Measurements from ENCODE around the gene NME3.

The NME3 gene

GRCh38 chr16:1768767-1769401 is 2.5 kb downstream of the NME3 start:
- DNase-seq (ENCODE audit: low read depth, low spot score) = no peak

DNA sequence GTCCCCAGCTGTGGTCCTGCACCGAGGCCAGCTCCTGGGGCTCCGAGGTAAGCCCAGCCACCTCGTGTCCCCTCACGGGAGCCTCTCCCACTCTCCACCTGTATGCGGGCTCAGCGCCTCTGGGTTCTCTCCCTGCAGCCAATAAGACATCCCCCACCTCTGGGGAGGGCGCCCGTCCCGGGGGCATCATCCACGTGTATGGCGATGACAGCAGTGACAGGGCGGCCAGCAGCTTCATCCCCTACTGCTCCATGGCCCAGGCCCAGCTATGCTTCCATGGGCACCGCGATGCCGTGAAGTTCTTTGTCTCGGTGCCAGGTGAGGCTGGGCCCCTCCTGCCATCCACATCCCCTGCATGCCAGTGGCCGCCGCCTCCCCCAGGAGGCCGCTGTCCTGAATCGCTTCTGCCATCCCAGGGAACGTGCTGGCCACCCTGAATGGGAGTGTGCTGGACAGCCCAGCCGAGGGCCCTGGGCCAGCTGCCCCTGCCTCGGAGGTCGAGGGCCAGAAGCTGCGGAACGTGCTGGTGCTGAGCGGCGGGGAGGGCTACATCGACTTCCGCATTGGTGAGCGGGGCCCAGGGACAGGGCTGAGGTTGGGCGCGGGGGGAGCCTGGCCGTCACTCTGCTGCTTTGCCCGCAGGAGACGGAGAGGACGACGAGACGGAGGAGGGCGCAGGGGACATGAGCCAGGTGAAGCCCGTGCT is 3.1 kb downstream of the NME3 start:
- no peak for DNase-seq (ENCODE audit: low read depth, low spot score)

DNA sequence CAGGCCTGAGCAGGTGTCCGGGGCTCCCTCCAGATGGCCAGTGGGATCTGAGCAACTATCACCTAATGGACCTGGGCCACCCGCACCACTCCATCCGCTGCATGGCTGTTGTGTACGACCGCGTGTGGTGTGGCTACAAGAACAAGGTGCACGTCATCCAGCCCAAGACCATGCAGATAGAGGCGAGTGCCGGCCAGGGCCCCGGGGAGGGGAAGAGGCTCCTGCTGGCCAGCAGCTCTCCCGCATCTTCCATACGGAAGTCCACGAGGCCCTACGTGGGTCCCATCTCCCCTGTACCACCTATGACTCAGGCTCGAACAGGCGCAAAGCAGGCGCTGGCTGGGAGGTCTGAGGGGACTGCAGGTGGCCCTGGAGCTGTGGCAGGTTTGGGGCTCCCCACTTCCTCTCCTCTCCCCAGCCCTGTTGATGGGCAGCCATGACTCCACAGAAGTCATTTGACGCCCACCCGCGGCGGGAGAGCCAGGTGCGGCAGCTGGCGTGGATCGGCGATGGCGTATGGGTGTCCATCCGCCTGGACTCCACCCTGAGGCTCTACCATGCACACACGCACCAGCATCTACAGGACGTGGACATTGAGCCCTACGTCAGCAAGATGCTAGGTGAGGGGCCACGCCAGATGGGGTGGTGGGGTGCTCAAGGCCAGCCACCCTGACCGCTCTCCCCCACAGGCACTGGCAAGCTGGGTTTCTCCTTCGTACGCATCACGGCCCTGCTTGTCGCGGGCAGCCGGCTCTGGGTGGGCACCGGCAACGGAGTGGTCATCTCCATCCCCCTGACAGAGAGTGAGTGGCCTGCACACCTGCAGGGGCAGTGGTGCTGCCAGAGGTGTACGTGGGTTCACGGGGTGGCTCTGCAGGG is 4.0 kb downstream of the NME3 start:
- DNase-seq (ENCODE audit: low read depth, low spot score) = no peak

GRCh38 chr16:1766701-1767100 is 4.6 kb downstream of the NME3 start:
- DNase-seq (ENCODE audit: low read depth, low spot score) = no peak

DNA sequence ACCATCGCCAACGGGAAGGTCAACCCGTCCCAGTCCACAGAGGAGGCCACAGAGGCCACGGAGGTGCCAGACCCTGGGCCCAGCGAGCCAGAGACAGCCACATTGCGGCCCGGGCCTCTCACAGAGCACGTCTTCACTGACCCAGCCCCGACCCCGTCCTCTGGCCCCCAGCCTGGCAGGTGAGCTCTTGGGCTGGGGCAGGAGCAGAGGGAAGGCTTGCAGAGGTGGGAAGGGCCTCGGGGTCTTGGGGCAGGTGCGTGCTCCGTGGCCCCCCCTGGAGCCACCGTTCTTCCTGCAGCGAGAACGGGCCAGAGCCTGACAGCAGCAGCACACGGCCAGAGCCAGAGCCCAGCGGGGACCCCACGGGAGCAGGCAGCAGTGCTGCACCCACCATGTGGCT is 5.1 kb downstream of the NME3 start:
- no peak for DNase-seq (ENCODE audit: low read depth, low spot score)

- DNase-seq (ENCODE audit: low read depth, low spot score) = no peak
Measured at GRCh38 chr16:1765826-1766225, 5.5 kb downstream of the NME3 start.

- no peak for DNase-seq (ENCODE audit: low read depth, low spot score)
Measured at GRCh38 chr16:1764971-1765370, 6.4 kb downstream of the NME3 start.

DNA sequence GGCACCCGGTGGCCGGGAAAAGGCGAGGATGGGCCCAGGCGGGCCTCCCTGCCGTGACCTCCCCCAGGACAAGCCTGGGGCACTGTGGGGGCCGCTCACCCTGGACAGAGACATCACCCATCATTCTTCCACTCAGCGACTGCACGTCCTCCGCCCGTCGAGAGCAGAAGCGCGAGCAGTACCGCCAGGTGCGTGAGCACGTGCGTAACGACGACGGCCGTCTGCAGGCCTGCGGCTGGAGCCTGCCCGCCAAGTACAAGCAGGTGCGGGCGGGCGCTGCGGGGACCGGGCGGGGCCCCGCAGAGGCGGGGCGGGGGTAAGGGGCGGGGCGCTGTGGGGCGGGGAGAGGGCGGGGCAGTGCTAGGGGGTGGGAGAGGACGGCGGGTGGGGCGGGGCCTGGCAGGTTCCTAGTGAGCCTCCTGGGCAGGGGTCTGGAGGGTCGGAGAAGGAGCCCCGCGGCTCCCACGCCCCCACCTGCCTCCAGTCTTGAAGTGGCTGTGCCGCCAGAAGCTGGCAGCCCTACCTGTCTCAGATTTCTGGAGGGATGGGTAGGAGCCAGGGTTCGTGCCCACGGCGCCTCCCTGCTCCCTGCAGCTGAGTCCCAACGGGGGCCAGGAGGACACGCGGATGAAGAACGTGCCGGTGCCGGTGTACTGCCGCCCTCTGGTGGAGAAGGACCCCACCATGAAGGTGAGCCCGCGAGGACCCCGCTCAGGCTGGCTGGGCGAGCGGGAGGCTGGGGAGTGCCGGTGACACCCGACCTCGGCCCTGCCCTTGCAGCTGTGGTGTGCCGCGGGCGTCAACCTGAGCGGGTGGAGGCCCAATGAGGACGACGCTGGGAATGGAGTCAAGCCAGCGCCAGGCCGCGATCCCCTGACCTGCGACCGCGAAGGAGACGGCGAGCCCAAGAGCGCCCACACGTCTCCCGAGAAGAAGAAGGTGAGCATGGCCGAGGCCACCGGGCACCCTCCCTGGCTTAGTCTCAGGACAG is 7.5 kb downstream of the NME3 start:
- no peak for DNase-seq (ENCODE audit: low read depth, low spot score)

DNA sequence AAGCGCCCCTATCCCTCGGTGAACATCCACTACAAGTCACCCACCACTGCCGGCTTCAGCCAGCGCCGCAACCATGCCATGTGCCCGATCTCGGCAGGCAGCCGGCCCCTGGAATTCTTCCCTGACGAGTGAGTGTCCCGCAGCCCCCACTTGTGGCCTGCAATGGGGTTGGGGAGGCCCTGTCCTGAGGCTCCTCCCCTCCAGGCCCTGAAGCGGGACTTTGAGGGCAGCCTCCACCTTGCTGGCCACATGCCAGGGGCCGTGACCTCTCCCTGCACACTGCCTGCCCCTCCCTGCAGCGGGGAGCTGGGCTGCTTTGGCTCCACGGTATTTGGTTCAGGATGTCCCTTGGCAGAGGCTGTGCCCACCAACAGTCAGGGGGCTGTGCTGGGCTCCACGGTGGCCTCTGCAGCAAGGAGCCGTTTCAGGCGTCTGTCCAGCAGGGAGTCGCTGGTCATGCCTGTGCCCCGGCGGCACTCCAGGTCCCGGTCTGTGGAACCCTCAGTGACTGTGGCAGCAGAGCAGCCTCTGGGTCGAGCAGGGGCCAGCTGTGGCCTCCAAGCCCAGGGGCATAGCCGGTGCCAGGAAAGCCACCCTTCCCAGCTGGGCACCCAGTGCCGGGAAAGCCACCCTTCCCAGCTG is 8.3 kb downstream of the NME3 start:
- no peak for DNase-seq (ENCODE audit: low read depth, low spot score)

GRCh38 chr16:1762196-1762878 is 9.0 kb downstream of the NME3 start:
- no peak for DNase-seq (ENCODE audit: low read depth, low spot score)

- DNase-seq (ENCODE audit: low read depth, low spot score) = no peak
Measured at GRCh38 chr16:1761751-1762150, 9.6 kb downstream of the NME3 start.

- no peak for DNase-seq (ENCODE audit: low read depth, low spot score)
Measured at GRCh38 chr16:1760911-1761310, 10.4 kb downstream of the NME3 start.

GRCh38 chr16:1759511-1759910 is 11.8 kb downstream of the NME3 start:
- DNase-seq (ENCODE audit: low read depth, low spot score) = no peak

GRCh38 chr16:1758923-1759322 is 12.4 kb downstream of the NME3 start:
- DNase-seq (ENCODE audit: low read depth, low spot score) = no peak

GRCh38 chr16:1757714-1758461 is 13.5 kb downstream of the NME3 start:
- DNase-seq (ENCODE audit: low read depth, low spot score) = no peak

- DNase-seq (ENCODE audit: low read depth, low spot score) = no peak
Measured at GRCh38 chr16:1754204-1754603, 17.1 kb downstream of the NME3 start.

DNA sequence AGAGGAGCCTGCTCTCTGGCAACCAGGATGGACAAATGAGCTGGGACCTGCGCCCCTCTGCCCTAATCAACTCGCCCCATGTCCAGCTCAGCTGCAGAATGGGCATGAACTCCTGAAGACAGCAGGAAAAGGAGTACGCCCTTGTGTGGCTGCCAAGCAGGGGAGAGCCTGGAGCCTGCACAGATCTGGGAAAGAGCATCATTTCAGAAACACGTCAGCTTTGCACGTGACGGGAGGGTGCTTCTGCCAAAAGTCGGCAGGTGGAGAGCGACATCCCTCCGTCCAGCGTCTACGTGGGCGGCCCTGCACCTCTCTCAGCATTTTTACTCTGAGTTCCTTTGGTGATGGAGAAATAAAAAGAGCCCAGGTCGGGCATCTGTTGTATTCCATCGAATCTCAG is 18.5 kb downstream of the NME3 start:
- DNase-seq (ENCODE audit: low read depth, low spot score) = no peak

DNA sequence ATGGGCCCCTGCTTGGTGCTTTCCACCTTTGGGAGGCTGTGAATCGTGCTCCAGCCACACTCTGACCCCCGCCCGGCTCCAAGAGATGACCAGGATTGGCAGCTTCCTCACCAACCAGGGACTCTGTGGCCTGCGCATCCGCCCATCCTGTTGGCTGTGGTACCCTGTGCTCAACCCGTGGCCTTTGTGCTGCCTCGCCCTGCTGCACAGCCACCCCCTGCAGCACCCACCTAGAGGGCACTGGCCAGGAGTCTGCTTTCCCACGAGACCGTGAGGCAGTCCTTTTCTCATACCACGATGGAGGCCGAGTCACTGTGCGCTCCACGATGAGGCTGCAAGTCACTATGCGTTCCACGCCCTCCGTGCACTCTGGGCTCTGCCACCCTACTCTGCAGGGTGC is 19.4 kb downstream of the NME3 start:
- DNase-seq (ENCODE audit: low read depth, low spot score) = no peak

All from iPS DF 19.7 (cell line).